GM19397 (cell line): ENCODE data around the gene GAPVD1.
"Not testable (repeated sequence)": the region's sequence is repeated elsewhere in the genome, so short reads cannot be mapped to it uniquely, and the experiment has no call there.

Experiments used
- ATAC-seq: cut with Tn5 transposase; IDR thresholded peaks from one replicate; pipeline ENCODE4 v1.9.1; 2021; ENCODE audit warnings: mild to moderate bottlenecking, moderate library complexity; ENCODE audit not compliant: unreplicated experiment

The GAPVD1 gene

GRCh38 chr9:125372441-125373226, 111.0 kb downstream of the GAPVD1 start:
- ATAC-seq = no peak

GRCh38 chr9:125374443-125375309, 113.0 kb downstream of the GAPVD1 start:
- ATAC-seq = no peak

GRCh38 chr9:125375820-125376219, 114.2 kb downstream of the GAPVD1 start:
- ATAC-seq = no peak

GRCh38 chr9:125376261-125377226, 114.9 kb downstream of the GAPVD1 start:
- ATAC-seq = no peak

- no peak for ATAC-seq
These were observed 116.1 kb downstream of the GAPVD1 start for GRCh38 chr9:125377584-125378250.

- ATAC-seq = no peak
These were observed 117.2 kb downstream of the GAPVD1 start for GRCh38 chr9:125378778-125379177.

GRCh38 chr9:125379208-125379607, 117.6 kb downstream of the GAPVD1 start:
- no peak for ATAC-seq

GRCh38 chr9:125380406-125380805, 118.8 kb downstream of the GAPVD1 start:
- no peak for ATAC-seq

- no peak for ATAC-seq
These were observed 126.4 kb downstream of the GAPVD1 start for GRCh38 chr9:125387861-125388524.

- ATAC-seq = no peak
These were observed 127.4 kb downstream of the GAPVD1 start for GRCh38 chr9:125388978-125389377.

- ATAC-seq = no peak
These were observed 130.1 kb downstream of the GAPVD1 start for GRCh38 chr9:125391704-125392103.

- ATAC-seq = no peak
These were observed 131.8 kb downstream of the GAPVD1 start for GRCh38 chr9:125393426-125393825.

- ATAC-seq = no peak
These were observed 135.2 kb downstream of the GAPVD1 start for GRCh38 chr9:125396799-125397198.

GRCh38 chr9:125397736-125398135, 136.1 kb downstream of the GAPVD1 start:
- no peak for ATAC-seq

GRCh38 chr9:125398243-125398642, 136.6 kb downstream of the GAPVD1 start:
- ATAC-seq = no peak

- ATAC-seq = no peak
These were observed 137.5 kb downstream of the GAPVD1 start for GRCh38 chr9:125399165-125399564.

- no peak for ATAC-seq
These were observed 138.0 kb downstream of the GAPVD1 start for GRCh38 chr9:125399666-125400065.

- ATAC-seq = not testable (repeated sequence)
These were observed 138.6 kb downstream of the GAPVD1 start for GRCh38 chr9:125400232-125400631.
